ENCODE data around the gene SLC1A5. TPM values are rescaled to one million over a fixed set of nuclear protein-coding genes. Genes with fewer than 3 reads are reported as not detected.

SLC1A5 gene
- 57.7 and 66.3 TPM in 2 replicates for total RNA-seq

DNA sequence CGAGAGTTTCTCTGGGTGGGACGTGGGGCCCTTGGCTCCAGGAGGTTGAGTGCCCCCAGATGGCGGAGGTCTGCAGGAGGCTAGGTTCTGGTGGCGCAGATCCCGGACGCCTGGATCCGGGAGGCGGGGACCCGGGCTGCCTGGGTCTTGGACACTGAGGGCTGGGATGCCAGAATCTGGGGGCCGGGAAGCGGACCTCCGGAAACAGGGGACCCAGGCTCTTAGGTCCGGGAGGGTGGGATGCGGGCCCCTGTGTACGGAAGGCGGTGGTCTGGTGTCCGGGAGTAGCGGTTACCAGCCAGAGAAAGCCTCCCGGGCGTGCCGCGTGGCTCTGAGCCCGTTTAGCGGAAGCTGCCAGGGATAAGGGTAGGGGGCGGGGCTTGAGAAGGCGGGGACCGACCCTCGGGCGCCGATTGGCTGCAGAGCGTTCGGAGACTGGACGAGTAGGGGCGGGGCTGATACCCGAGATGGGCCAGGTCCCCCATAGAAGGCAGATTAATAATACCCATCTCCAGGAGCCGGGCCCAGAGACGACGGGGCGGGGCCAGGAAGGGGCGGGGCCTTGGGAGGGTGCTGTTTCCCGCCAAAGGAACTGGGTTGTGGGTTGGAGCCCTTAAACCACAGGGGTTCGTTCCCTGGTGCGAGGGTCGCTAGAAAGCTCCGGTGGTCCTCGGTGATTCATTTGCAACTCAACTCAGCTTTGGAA lies at the start of gene SLC1A5:
Gene SLC1A5, minus strand, starts transcription at position 333 of the 706 bp plus-strand sequence. CDS start 629 bp downstream, outside the sequence.

DNA sequence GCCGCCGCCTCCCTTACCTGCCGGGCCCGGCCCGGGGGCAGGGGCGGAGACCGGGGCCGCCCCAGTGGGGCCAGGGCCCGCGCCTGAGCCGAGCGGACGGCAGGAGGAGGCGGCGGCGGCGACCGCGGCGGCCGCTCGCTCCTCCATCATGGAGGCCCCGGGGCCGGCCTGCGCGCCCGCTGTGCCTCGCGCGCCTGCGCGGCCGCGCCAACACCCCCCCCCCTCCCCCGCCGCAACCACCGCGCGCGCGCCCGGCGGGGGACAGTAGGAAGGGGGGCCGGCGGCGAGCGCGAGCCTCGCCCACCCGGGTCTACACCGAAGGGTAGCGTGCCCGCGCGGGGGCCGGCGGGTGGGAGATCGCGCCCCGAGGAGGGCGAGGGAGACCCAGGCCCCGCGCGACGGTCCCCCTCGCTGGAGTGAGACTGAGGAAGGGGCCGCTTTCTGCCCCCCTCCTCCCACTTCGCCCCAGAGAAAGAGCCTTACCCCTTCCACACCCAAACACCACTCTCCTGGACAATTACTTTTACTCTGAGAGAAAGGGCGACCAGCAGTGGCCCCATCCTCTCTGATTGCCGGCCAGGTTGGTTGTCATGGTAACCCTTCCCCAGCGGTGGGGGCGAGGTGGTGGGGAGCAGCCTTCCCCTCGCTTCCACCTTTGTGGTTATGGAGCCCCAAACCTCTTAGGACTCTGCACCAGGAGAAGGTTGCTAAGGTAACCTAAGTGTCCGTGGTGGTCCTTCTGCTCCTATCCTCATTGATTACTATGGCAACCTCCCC lies 41.9 kb downstream of the SLC1A5 start, which contains the start of gene STRN4:
Gene STRN4, minus strand, starts transcription at position 170 of the 777 bp plus-strand sequence. Its CDS starts 20 bp downstream, at position 150.

DNA sequence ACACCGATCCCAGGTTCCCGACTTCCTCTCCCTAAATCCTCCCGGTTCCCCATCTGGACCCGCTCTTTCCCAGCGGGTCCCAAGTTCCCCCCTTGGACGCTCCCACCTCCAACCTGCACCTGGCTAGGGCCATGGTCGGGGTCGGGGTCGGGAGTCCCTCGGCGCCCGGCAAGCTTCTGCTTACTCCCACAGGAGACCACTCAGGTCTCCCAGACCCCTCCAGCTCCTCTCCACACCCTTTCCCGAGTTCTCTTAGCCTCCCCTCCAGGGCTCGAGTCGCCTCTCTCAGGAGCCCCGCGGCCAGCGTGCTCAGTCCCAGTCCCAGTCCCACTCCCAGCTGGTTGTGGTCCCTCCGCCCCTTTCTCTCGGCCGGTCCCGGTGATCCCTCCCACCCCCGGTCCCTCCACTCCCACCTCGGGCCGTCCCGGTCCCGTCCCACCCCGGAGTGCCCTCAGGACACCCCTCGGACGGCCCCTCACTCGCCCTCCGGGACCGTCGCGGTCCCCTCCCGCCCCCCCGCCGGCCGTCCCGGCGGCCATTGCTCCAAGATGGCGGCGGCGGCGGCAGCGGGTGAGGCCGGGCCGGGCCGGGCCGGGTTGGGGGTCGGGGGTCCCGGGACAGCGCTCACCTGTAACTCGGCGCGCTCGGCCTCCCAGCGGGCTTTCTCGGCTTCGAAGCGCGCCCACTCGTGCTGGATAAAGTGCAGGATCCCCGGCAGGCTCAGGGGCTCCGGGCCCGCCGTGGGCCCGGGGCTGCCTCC lies 42.7 kb downstream of the SLC1A5 start, which contains the start of gene FKRP:
Gene FKRP, plus strand, starts transcription at position 537 of the 760 bp plus-strand sequence. CDS start 9,394 bp downstream, outside the sequence.

Small RNA genes lying within 50 kb of the gene (small RNA-seq; reads per million reads assigned to genes)
- gene AC008622.3: not detected
- not detected for gene HNRNPMP2
- not detected for gene RF00019

Other genes with a start within 250 kb of the SLC1A5 start
- gene CALM3, start 187.3 kb downstream of the SLC1A5 start, total RNA-seq: 233 and 271 TPM in 2 replicates
- 0.10 and 0.98 TPM in 2 replicates for gene PTGIR, start 163.5 kb downstream of the SLC1A5 start, total RNA-seq
- gene GNG8, start 152.4 kb downstream of the SLC1A5 start, total RNA-seq: not detected in 2 replicates
- 0.57 and 0.65 TPM in 2 replicates for gene DACT3, start 127.4 kb downstream of the SLC1A5 start, total RNA-seq
- 36.3 and 55.3 TPM in 2 replicates for gene PRKD2, start 71.5 kb downstream of the SLC1A5 start, total RNA-seq
- 29.7 and 30.4 TPM in 2 replicates for gene FKRP, start 42.5 kb downstream of the SLC1A5 start, total RNA-seq
- 103 and 110 TPM in 2 replicates for gene STRN4, start 42.1 kb downstream of the SLC1A5 start, total RNA-seq
- 177 and 192 TPM in 2 replicates for gene AP2S1, start 62.3 kb upstream of the SLC1A5 start, total RNA-seq
- 34.5 and 35.6 TPM in 2 replicates for gene ARHGAP35, start 72.4 kb upstream of the SLC1A5 start, total RNA-seq
- 0.29 and 0.33 TPM in 2 replicates for gene NPAS1, start 231.2 kb upstream of the SLC1A5 start, total RNA-seq

Data from vein endothelial cell (primary cell).